ENCODE data around the gene TMEM167B. TPM values are rescaled to one million over a fixed set of nuclear protein-coding genes. Genes with fewer than 3 reads are reported as not detected.

Gene TMEM167B
- polyA plus RNA-seq, 1 donor (not counting 4 experiments of a cell fraction or from before 2014, with no cell fraction given) = 15.7 TPM

DNA sequence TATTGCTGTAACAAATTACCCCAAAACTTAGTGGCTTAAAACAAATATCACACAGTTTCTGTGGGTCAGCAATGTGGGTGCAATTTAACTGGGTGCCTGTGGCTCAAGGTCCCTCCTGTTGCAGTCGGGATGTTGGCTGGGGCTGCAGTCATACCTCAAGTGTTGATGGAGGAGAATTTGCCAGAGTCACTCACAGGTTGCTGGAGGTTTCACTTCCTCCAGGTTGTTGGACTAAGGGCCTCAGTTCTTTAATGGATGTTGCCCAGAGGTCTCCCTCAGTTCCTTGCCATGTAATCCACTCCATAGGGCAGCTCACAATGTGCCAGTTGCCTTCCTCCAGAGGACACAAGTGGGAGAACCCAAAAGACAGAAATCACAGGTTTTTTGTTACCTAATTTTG lies 12.2 kb upstream of the TMEM167B start:
- H3K27me3 ChIP-seq (ENCODE audit: control insufficient read depth, extremely low read depth, insufficient read depth, low read length) = no peaks in the 10 kb centered on the region
- H3K27ac ChIP-seq (ENCODE audit: control insufficient read depth, insufficient read depth, low read length) = no peak overlapping the region
- H3K36me3 ChIP-seq (ENCODE audit: control insufficient read depth in 2 of 2, extremely low read depth in 1 of 2, insufficient read depth in 2 of 2, low read length in 2 of 2) = no peaks in the 10 kb centered on the region
- no peaks in the 10 kb centered on the region for H3K9me3 ChIP-seq (ENCODE audit: control insufficient read depth, low read depth, low read length)
- no peak for FAIRE-seq
- no peak overlapping the region for H3K4me3 ChIP-seq (ENCODE audit: control insufficient read depth in 2 of 3, extremely low read depth in 1 of 3, insufficient read depth in 2 of 3, low read depth in 1 of 3, low read length in 3 of 3)
- DNase-seq (ENCODE audit: low read depth, low spot score) = no peak
- H2AFZ ChIP-seq (ENCODE audit: control insufficient read depth, low read length) = peak overlapping the region; percentile 39
- no peak overlapping the region for H3K9ac ChIP-seq (ENCODE audit: control insufficient read depth, extremely low read depth, insufficient read depth, low read length)
- H3K4me2 ChIP-seq (ENCODE audit: control insufficient read depth, extremely low read depth, insufficient read depth, low read depth, low read length) = no peak overlapping the region
- H4K20me1 ChIP-seq (ENCODE audit: control insufficient read depth, extremely low read depth, insufficient read depth, low read length) = no peaks in the 10 kb centered on the region
- TF ChIP-seq, protein P1, sequence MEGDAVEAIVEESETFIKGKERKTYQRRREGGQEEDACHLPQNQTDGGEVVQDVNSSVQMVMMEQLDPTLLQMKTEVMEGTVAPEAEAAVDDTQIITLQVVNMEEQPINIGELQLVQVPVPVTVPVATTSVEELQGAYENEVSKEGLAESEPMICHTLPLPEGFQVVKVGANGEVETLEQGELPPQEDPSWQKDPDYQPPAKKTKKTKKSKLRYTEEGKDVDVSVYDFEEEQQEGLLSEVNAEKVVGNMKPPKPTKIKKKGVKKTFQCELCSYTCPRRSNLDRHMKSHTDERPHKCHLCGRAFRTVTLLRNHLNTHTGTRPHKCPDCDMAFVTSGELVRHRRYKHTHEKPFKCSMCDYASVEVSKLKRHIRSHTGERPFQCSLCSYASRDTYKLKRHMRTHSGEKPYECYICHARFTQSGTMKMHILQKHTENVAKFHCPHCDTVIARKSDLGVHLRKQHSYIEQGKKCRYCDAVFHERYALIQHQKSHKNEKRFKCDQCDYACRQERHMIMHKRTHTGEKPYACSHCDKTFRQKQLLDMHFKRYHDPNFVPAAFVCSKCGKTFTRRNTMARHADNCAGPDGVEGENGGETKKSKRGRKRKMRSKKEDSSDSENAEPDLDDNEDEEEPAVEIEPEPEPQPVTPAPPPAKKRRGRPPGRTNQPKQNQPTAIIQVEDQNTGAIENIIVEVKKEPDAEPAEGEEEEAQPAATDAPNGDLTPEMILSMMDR (optimal IDR thresholded peaks at IDR 0.05 in 1 of 3, IDR thresholded peaks at IDR 0.05 in 1 of 3, conservative IDR thresholded peaks at IDR 0.05 in 1 of 3; ENCODE audit: extremely low read depth in 1 of 3, insufficient read depth in 2 of 3, low read length in 3 of 3) = no peak
- TF ChIP-seq EZH2 (IDR thresholded peaks at IDR 0.05; ENCODE audit: low read length) = no peak
- H3K9me1 ChIP-seq (ENCODE audit: control insufficient read depth, extremely low read depth, insufficient read depth, low read length) = no peaks in the 10 kb centered on the region
- H3K79me2 ChIP-seq (ENCODE audit: control insufficient read depth, insufficient read depth, low read length) = peaks cover 20% of the 10 kb centered on the region
- peaks cover 14% of the 10 kb centered on the region for H3K4me1 ChIP-seq (ENCODE audit: control insufficient read depth, extremely low read depth, insufficient read depth, low read length)
- dilution Hi-C loops (cut with MboI; ENCODE audit: extremely low pct_ligation_motif_present, low sequenced_read_pairs) = no loop called here

DNA sequence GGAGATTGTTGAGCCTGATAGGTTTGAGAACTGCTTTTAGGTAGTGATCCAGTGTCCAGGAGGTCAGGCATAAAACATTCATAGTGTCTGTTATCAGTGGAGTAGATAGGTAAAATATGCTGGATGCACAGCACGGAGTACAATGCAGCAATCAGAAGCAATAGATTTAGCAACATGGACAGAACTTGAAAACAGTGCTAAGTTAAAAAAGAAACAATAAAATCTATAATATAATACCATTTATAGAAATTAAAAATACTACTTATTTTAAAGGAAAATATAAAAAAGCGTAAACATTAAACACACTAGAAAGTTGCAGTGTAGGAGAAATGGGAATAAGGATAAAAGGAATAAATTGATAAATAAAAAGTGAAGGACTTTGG lies 11.3 kb upstream of the TMEM167B start:
- Histone ChIP-seq H3K79me2 (ENCODE audit: control insufficient read depth, insufficient read depth, low read length) (peaks cover 14% of the 10 kb centered on the region), H4K20me1 (ENCODE audit: control insufficient read depth, extremely low read depth, insufficient read depth, low read length) (no peaks in the 10 kb centered on the region), H3K4me3 (ENCODE audit: control insufficient read depth in 2 of 3, extremely low read depth in 1 of 3, insufficient read depth in 2 of 3, low read depth in 1 of 3, low read length in 3 of 3) (no peak overlapping the region), H2AFZ (ENCODE audit: control insufficient read depth, low read length) (peak overlapping the region; percentile 16), H3K9me1 (ENCODE audit: control insufficient read depth, extremely low read depth, insufficient read depth, low read length) (no peaks in the 10 kb centered on the region), H3K27me3 (ENCODE audit: control insufficient read depth, extremely low read depth, insufficient read depth, low read length) (no peaks in the 10 kb centered on the region), H3K36me3 (ENCODE audit: control insufficient read depth in 2 of 2, extremely low read depth in 1 of 2, insufficient read depth in 2 of 2, low read length in 2 of 2) (no peaks in the 10 kb centered on the region), H3K27ac (ENCODE audit: control insufficient read depth, insufficient read depth, low read length) (peak overlapping the region; percentile 39), H3K9me3 (ENCODE audit: control insufficient read depth, low read depth, low read length) (no peaks in the 10 kb centered on the region), H3K4me1 (ENCODE audit: control insufficient read depth, extremely low read depth, insufficient read depth, low read length) (peaks cover 14% of the 10 kb centered on the region), H3K4me2 (ENCODE audit: control insufficient read depth, extremely low read depth, insufficient read depth, low read depth, low read length) (peak overlapping the region; percentile 78), H3K9ac (ENCODE audit: control insufficient read depth, extremely low read depth, insufficient read depth, low read length) (peak overlapping the region; percentile 66)
- DNase-seq (ENCODE audit: low read depth, low spot score) (no peak), FAIRE-seq (no peak)
- dilution Hi-C loops (cut with MboI; ENCODE audit: extremely low pct_ligation_motif_present, low sequenced_read_pairs) = no loop called here
- TF ChIP-seq EZH2 (IDR thresholded peaks at IDR 0.05; ENCODE audit: low read length) = no peak
- TF ChIP-seq, protein P1 (optimal IDR thresholded peaks at IDR 0.05 in 1 of 3, IDR thresholded peaks at IDR 0.05 in 1 of 3, conservative IDR thresholded peaks at IDR 0.05 in 1 of 3; ENCODE audit: extremely low read depth in 1 of 3, insufficient read depth in 2 of 3, low read length in 3 of 3) = no peak

Measured in keratinocyte (primary cell).